Mammary epithelial cell (primary cell): ENCODE results near the gene TRAPPC10.

Experiments
- CTCF ChIP-seq, 2 donors: IDR thresholded peaks in 1 of 2; conservative IDR thresholded peaks in 1 of 2; 2 replicates each; pipeline ENCODE4 v1.5.1; 2011 to 2012; ENCODE audit warnings: inconsistent platforms in 2 of 2, low read length in 2 of 2, mild to moderate bottlenecking in 2 of 2, control low read depth in 1 of 2, low read depth in 1 of 2; ENCODE audit not compliant: insufficient read depth in 1 of 2; ENCODE audit errors: extremely low read depth in 1 of 2
- EZH2 ChIP-seq: IDR thresholded peaks from 2 replicates; pipeline ENCODE4 v1.6.1; 2012; ENCODE audit warnings: low read length, inconsistent platforms, borderline replicate concordance

GRCh38 chr21:44050276-44050675 is 38.2 kb downstream of the TRAPPC10 start:
- TF ChIP-seq CTCF (conservative IDR thresholded peaks at IDR 0.05 in 1 of 2, IDR thresholded peaks at IDR 0.05 in 1 of 2; ENCODE audit: extremely low read depth in 1 of 2, insufficient read depth in 1 of 2, low read depth in 1 of 2, low read length in 2 of 2) (no peak), EZH2 (no peak)
